Amniotic stem cell (primary cell): ENCODE measurements around the gene PTPRT.

Experiments
- DNase-seq: peaks from one replicate; lab custom pipeline; 2025; lab: John Stamatoyannopoulos, UW

The PTPRT gene

GRCh38 chr20:42191140-42191860 is 998.4 kb downstream of the PTPRT start:
- no peak for DNase-seq

GRCh38 chr20:42190084-42190483 is 999.6 kb downstream of the PTPRT start:
- no peak for DNase-seq

DNA sequence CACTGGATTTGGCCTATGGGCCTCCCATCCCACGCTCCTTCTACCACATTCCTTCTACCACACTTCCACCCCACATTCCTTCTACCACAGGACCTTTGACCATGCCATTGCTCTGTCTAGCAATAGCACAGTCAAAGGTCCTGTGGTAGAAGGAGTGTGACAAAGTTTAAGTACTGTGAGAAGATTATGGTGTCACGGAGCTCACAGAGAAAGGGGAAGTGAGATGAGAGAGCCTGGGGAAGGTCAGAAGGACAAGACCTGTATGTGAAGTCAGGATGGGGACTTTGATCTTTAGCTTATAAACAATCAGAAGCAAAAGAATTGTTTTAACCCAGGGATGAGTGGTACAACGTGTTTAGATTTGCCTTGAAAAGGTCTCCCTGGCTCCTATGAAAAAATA is 1003.4 kb downstream of the PTPRT start:
- DNase-seq: no peak

DNA sequence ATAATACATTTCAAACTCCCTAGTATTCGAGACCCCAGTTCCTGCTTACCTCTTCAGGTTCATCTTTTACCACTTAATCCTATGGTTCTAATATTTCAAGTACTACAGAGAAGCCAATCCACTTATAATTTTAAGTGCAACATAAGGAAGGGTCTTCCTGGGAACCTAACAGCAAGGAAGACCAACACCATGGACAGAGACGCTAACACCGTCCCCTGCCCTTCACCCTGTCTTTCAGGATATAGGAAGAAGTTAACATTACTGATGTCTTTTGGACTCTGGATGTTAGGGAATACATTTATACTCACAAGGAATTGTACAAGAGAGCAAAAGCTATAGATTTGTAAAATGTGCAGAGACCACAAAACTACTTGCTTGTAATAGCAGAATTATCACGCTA is 1006.6 kb downstream of the PTPRT start:
- no peak for DNase-seq

- DNase-seq: no peak
Measured at GRCh38 chr20:42181064-42181463, 1008.6 kb downstream of the PTPRT start.

DNA sequence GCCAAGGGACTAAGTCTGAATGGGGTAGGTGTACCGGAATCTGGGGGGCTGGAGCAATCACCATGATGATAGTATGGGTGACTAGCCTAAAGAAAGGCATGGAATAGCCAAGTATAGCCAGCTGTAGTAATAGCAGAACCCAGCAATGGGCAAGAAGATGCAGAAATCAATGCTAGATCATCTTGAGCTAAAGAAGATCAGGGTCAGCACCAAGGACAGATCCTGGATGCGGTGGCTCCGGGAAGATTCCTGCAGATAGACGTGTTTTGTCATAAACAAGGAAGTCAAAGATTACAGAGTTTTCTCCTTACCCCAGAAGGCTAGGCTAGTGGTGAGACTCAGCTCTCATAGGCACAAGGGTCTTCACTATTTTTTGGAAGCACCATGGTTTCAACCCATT is 1009.9 kb downstream of the PTPRT start:
- DNase-seq: no peak

DNA sequence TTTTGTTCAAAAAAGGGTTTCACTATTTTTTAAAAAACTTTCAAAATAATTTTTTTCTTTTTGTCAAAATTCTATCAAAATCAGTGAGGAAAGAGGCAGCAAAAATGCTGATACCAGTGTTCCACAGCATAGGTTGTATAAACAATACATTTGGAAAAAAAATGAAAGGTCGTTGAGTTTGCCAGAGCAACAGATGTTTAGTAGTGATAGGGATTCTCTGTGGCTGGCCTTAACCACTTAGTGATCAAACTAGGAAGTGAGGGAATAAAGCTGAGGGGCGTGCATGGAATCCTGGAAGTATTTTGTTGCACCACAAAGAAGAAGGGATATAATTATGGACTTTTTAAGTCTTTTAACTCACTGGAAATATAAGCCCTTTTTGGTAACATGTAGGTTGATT is 1016.3 kb downstream of the PTPRT start:
- DNase-seq: no peak

DNA sequence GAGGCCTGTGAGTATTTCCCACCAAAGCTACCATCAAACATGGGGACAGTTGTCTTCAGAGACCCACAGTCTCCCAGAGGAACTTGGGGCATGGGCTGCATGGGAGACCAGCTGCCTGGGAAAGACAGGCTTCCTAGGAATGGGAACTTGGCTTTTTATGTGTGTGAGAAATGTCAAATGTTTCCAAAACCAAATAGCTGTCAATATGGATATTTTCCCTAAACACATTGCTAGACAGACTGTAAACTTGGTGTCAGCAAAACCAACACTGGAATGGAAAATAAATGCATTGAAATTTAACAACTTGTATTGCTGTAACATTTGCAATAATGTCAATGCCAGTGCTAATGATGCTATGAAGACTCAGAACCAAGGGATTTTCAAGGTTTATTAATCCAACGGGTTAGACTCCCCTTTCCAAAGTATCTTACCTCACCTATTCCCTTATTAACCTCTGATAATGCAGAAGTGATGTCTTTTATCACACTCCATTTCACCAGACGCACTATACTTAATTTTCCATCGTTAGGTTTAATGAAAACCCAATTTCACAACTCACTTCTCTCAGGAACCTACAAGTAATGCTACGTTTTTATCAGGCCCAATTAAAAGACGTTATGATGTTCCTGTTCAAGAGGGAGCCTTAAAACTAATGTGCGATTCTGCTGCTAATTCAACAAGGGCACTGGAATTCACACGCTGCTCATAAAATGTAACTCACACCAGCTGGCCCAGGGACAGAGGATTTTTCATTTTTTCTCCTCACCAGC is 1025.4 kb downstream of the PTPRT start:
- no peak for DNase-seq

- DNase-seq: no peak
Measured at GRCh38 chr20:42161228-42161829, 1028.4 kb downstream of the PTPRT start.

- DNase-seq: no peak
Measured at GRCh38 chr20:42159808-42160207, 1029.9 kb downstream of the PTPRT start.

- no peak for DNase-seq
Measured at GRCh38 chr20:42158272-42158671, 1031.4 kb downstream of the PTPRT start.

GRCh38 chr20:42155586-42155985 is 1034.1 kb downstream of the PTPRT start:
- no peak for DNase-seq

GRCh38 chr20:42152575-42152974 is 1037.1 kb downstream of the PTPRT start:
- no peak for DNase-seq

GRCh38 chr20:42150230-42150629 is 1039.5 kb downstream of the PTPRT start:
- no peak for DNase-seq

DNA sequence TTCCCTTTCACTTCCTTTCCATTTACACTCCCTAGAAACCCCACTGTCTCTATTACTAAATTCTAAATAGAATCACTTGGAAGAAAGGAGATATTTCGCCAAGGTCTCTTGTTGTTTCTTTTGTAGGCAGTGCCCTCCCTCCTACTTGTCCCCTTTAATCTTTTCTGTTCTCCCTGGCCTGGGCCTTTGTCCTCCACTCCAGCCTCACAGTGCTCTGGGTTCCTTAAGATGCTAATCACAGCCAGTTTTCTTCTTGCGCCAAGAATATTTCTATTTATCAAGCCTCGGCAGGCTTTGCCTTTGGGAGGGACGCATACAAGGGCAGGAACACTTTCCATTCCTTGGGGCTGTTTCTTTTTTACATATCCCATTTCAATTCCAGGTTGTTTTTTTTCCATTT is 1051.0 kb downstream of the PTPRT start:
- DNase-seq: no peak

- DNase-seq: no peak
Measured at GRCh38 chr20:42134265-42135098, 1055.2 kb downstream of the PTPRT start.

GRCh38 chr20:42130810-42131596 is 1058.7 kb downstream of the PTPRT start:
- no peak for DNase-seq

DNA sequence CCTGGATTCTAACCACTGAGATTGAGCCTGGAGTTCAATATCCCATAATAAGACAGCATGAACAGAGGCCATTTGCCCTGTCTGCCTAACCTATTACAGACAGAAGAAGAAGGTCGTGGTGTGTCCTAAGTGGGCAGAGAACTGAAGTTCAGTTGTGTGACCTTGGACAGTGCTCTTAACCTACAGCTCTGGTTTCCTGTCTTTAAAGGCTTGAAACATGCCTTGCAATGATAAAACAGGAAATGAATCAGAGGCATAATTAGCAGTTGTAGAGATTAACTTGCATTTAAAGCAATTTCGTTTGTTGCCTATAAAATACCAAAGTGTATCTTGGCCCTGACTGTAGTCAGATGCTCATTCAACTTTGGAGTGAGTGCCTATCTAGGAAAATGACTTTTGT is 1064.3 kb downstream of the PTPRT start:
- no peak for DNase-seq

DNA sequence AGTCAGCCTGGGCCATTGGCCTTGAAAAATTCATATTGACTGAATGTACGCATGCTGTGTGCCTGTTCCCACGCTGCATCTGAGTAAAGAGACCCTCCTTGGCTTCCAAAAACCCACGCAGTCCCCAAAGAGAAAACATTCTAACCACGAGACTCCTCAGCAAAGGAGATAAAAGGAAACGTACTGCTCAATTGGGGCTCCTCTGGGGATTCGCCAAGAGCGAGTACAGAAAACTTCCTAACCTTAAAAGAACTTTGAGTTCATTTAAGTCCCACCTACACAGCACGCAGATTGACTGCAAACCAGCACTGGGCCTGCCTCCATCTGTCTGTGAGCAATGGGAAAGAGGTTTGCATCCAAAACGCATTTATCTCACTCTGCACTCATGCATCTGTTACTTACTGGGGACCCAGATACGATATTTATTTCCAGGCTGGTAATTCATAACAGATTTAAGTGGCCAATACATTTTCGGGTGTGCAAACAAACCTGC is 1065.7 kb downstream of the PTPRT start:
- DNase-seq: no peak

- DNase-seq: no peak
Measured at GRCh38 chr20:42118409-42119125, 1071.1 kb downstream of the PTPRT start.

DNA sequence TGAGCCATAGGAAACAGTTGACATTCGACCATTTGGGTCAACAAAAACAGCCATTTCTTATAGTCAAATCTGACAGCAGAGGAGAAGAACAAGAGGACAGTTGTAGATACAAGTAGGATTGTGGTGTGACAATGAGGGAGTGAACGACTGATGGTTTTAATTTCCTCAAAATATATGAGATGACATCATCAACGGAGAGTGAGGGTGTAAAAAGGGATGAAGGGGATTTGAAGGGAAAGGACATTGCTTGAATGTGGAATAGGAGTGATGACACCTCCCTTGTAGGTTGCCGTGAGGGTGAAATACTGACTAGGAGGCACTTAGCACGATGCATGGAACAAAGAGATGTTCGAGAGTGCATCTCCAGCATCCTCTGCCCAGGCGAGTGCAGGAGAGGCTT is 1071.7 kb downstream of the PTPRT start:
- no peak for DNase-seq
